Activated T-helper 17 cell treated with anti-CD3 and anti-CD28 coated beads, Interleukin-2, amount 50 U/mL, for 72 hours (primary cell): ENCODE measurements around the gene PIAS3. TPM values are rescaled to one million over a fixed set of nuclear protein-coding genes. Genes with fewer than 3 reads are reported as not detected.
A peak's percentile ranks its signal among the peaks of the same experiment; 100 is the strongest.

Experiments
- ATAC-seq: fragments of 150-1000 bp; cut with Tn5 transposase; replicated peaks from 2 replicates; pipeline ENCODE4 v1.10.0; 2021; ENCODE audit warnings: mild to moderate bottlenecking, moderate library complexity
- H3K27ac Mint-ChIP-seq: one replicate; pipeline ENCODE4 v1.8.0; 2022; ENCODE audit warnings: mixed read lengths
- H3K27me3 Mint-ChIP-seq: one replicate; pipeline ENCODE4 v1.8.0; 2022; ENCODE audit warnings: mixed read lengths
- H3K36me3 Mint-ChIP-seq: one replicate; pipeline ENCODE4 v1.8.0; 2022; ENCODE audit warnings: low read depth, mild to moderate bottlenecking, mixed read lengths
- H3K4me1 Mint-ChIP-seq: one replicate; pipeline ENCODE4 v1.8.0; 2022; ENCODE audit warnings: mixed read lengths
- H3K4me3 Mint-ChIP-seq: one replicate; pipeline ENCODE4 v1.8.0; 2022; ENCODE audit warnings: mild to moderate bottlenecking, mixed read lengths
- H3K9me3 Mint-ChIP-seq: one replicate; pipeline ENCODE4 v1.8.0; 2022; ENCODE audit warnings: mixed read lengths
- total RNA-seq, 2 donors: library from RNA; stranded (reverse); gene quantifications; one replicate each; pipeline ENCODE4 v1.2.3, GENCODE V29; 2022

PIAS3 gene
- total RNA-seq, 2 donors from 2014 or later = 16.3 to 24.6 TPM

DNA sequence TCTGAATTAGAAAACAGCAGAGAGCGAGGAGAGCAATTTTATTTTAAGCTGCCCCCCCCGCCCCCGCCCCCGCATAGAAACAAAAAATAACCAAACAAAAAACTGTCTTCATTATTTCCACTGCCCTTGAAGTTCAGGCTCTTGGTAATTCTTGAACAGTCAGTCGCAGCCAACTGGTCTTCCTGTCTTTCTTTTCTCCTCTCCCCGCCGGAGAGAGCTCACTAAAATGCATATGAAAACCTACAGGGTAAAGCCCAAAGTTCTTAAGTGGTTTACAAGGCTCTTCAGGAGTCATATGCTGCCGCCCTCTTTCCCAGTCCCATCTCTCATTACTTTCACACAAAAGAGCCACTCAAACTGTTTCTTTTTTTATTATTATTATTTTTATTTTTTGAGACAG, 27.9 kb upstream of the PIAS3 start:
- no peaks in the 10 kb centered on the region for H3K9me3 Mint-ChIP-seq
- H3K36me3 Mint-ChIP-seq = no peaks in the 10 kb centered on the region
- no peak for ATAC-seq
- peaks cover 10% of the 10 kb centered on the region for H3K4me1 Mint-ChIP-seq
- H3K27ac Mint-ChIP-seq = no peak overlapping the region
- H3K4me3 Mint-ChIP-seq = peak overlapping the region; percentile 76
- H3K27me3 Mint-ChIP-seq = peaks cover 18% of the 10 kb centered on the region

DNA sequence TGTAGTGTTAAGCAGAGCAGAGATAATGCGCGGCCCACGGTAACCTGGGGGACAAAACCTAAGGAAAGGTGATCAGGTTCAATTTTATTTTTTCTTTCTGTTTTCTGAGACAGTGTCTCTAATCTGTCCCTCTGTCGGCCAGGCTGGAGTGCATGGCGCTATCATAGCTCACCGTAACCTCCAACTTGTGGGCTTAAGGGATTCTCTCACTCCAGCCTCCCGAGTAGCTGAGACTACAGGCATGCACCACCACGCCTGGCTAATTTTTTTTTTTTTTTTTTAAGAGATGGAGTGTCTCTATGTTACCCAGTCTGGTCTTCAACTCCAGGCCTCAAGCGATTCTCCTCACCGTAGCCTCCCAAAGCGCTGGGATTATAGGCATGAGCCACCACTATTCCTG, 27.5 kb upstream of the PIAS3 start:
- peaks cover 10% of the 10 kb centered on the region for H3K4me1 Mint-ChIP-seq
- H3K4me3 Mint-ChIP-seq = peak overlapping the region; percentile 76
- no peak for ATAC-seq
- no peak overlapping the region for H3K27ac Mint-ChIP-seq
- H3K27me3 Mint-ChIP-seq = peaks cover 18% of the 10 kb centered on the region
- H3K36me3 Mint-ChIP-seq = no peaks in the 10 kb centered on the region
- no peaks in the 10 kb centered on the region for H3K9me3 Mint-ChIP-seq

DNA sequence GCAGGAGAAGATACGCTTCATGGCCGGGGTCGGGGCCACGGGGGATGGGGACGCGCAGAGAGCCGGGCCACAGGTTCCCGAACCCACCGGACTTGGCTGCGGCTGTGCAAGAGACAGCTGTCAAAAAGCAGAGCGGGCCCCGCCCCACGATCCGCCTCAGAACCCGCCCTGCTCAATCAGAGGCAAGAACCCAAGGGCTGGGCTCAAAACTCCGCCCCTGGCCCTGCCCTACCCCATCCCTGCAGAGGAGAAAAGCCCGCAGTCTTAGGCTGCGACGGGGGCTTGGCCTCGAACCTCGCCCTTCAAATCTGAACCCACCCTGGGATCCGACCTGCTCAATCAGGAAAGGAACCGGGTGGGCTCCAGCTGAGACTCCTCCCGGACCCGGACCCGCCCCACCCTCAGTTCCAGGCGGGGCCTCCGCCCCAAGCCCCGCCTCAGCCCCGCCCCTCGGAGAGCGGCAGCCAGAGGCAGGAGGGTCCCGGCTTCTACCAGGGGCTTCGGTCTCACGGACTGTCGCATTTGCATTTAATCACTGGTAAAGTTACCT, 26.9 kb upstream of the PIAS3 start, which contains the start of gene ANKRD35:
Gene ANKRD35 (minus strand): TSS at position 129 of the 550 bp plus-strand sequence. CDS start 108 bp downstream, at position 21.
- Mint-ChIP-seq H3K27ac (no peak within 1 kb of the TSS), H3K4me1 (peaks cover 10% of the 10 kb centered on the region), H3K9me3 (no peaks in the 10 kb centered on the region), H3K36me3 (no peaks in the 10 kb centered on the region), H3K4me3 (peak within 1 kb of the TSS; percentile 76), H3K27me3 (peaks cover 21% of the 10 kb centered on the region)
- ATAC-seq = peak; percentile 100

DNA sequence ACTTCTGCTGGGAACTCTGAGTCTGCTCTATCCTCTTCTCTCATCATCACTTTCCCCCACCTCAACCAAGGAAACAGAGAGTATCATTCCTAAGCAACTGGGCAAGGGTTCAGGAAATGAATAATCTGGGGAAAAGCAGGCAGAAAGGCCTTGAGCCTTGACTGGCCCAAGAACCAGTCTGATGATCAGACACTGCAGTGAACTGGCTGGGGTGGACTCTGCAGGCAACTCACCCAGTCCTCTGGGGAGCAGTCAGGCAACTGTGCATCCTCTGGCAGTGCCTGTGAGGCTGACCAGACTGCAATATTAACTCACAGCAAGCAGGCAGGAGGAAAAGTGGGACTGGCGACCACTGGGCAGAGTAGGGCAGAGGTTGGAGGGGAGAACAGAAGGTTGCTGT, 25.8 kb upstream of the PIAS3 start:
- no peak overlapping the region for H3K27ac Mint-ChIP-seq
- peaks cover 10% of the 10 kb centered on the region for H3K4me1 Mint-ChIP-seq
- H3K4me3 Mint-ChIP-seq = peak overlapping the region; percentile 76
- no peaks in the 10 kb centered on the region for H3K36me3 Mint-ChIP-seq
- no peaks in the 10 kb centered on the region for H3K9me3 Mint-ChIP-seq
- H3K27me3 Mint-ChIP-seq = peaks cover 21% of the 10 kb centered on the region
- ATAC-seq = no peak

DNA sequence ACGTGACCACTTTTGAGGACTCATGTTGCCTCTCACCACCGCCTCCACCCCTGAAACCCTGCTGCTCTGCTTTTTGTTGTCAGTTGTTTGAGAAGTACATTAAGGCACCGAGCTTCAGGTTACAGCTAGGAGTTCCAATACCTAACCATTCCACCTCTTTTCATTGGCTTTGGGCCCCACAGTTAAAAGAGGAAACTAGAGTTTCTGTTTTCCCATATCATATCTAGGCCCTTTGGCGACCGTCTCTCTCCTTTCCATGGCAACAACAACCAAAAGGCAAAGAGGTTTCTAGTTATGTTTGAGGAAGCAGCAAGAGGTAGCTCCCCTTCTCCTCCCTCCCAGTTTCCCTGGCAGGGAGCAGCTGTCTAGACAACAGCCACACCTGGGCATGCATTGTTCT, 20.9 kb upstream of the PIAS3 start:
- Mint-ChIP-seq H3K27me3 (peaks cover 16% of the 10 kb centered on the region), H3K36me3 (no peaks in the 10 kb centered on the region), H3K9me3 (no peaks in the 10 kb centered on the region), H3K4me3 (no peak overlapping the region), H3K4me1 (peaks cover 2% of the 10 kb centered on the region), H3K27ac (no peak overlapping the region)
- ATAC-seq = no peak

DNA sequence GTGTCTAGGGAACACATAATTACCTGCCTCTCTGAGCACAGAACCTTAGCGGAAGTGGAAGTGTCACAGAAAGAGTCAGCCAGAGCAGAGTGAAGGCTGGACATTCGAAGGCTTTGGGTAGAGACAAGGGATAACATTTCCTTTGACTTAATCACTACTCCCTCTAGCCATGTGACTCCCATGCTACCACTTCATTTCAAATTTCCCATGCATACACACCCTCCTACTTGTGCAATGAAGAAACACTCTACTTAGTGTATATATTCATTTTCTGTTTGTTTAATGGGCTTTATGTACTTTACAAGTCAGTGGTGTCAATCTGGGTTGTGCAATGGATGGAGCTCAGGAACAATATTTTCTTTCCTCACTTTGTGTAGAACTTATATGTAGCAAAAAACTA, 19.8 kb upstream of the PIAS3 start:
- no peaks in the 10 kb centered on the region for H3K9me3 Mint-ChIP-seq
- ATAC-seq = no peak

DNA sequence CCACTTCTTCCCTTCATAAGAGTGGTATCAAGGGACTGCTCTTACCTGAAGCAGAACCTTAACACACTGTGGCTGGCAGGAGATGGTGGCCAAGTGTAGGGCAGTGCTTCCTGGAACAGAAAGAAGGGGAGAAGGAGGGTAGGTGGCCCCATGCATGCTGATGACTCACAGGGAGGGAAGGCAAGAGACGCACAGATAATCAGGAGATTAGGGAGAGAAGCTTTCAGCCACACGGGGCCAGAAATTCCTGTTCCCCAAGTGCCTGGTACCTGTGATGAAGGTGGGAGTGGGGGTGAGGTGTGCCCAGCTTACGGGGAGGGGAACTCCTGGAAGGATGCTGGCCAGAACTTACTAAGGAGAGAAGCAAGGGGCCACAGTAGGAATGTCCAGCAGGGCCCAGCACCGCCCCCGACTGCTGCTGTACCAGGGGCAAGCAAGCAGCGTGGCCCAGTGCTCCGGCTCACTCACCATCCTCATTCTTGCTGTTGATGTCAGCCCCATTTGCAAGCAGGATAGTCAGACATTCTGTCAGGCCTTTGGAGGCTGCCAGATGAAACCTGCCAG, 19.1 kb upstream of the PIAS3 start:
- H3K9me3 Mint-ChIP-seq = no peaks in the 10 kb centered on the region
- H3K4me3 Mint-ChIP-seq = no peak overlapping the region
- H3K36me3 Mint-ChIP-seq = no peaks in the 10 kb centered on the region
- no peak overlapping the region for H3K27ac Mint-ChIP-seq
- H3K27me3 Mint-ChIP-seq = peaks cover 10% of the 10 kb centered on the region
- ATAC-seq = no peak
- no peaks in the 10 kb centered on the region for H3K4me1 Mint-ChIP-seq

More for the DNA sequence above, 19.8 kb upstream of the PIAS3 start:
- H3K36me3 Mint-ChIP-seq = no peaks in the 10 kb centered on the region
- peaks cover 14% of the 10 kb centered on the region for H3K27me3 Mint-ChIP-seq
- no peak overlapping the region for H3K27ac Mint-ChIP-seq
- no peak overlapping the region for H3K4me3 Mint-ChIP-seq
- no peaks in the 10 kb centered on the region for H3K4me1 Mint-ChIP-seq

DNA sequence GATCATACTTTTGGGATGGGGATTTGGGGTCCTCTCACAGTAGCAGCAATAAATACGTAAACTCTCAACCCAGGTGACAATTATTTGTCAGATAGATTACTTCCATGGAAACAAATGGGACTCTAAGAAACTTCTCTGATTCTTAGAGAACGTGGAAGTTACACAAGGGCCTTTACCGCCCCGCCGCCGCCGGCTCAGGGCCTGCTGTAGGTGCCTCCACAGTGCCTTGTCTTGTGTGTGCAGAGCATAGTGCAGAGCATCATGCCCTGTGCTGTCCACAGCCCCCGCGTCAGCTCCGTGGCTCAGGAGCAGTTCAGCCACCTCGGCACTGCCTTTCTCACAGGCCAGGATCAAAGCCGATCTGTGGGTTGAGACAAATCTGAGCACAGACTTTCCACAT, 15.8 kb upstream of the PIAS3 start:
- Mint-ChIP-seq H3K4me3 (no peak overlapping the region), H3K27me3 (peaks cover 7% of the 10 kb centered on the region), H3K27ac (no peak overlapping the region), H3K9me3 (no peaks in the 10 kb centered on the region), H3K4me1 (peaks cover 5% of the 10 kb centered on the region), H3K36me3 (no peaks in the 10 kb centered on the region)
- no peak for ATAC-seq

DNA sequence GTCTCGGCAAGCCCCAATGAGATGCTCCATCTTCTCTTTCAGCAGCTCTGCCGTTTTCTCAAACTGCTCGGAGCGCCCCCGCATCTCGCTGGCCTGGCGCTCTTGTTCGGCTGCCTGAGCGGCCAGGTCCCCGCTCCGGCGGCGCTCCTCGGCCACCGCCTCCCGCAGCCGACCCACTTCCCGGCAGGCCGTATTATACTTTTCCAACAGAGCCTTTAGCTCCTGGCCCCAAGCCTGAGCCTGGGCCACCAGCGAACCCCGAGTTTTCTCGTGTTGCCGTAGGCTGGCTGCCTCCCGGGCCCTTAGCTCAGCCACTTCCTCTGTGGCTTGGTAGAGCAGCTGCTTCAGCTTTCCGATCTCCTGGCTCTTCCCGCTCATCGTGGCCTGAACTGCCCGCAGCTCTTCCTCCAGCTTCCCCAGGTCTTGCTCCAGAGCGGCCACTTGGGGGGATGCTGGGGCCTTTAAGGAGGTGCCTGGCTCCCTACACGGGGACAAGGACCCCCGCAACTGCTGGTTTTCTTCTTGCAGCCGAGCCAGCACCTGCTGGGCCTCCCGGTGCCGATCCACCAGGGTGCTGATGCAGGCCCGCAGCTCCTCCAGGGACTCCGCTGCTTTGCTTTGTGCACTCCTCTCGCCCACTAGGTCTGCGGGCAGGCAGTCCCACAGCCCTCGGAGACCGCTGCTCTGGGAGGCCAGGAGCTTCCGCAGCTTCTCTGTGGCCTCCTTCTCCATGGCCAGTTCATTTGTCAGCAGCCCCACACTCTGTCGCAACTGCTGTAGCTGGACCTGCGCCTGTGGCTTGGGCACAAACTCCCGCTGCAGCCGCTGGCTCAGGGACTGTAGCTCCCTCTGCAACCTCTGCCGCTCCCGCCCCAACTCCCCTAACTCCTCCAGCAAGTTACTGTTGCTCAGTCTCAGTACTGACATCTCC, 13.4 kb upstream of the PIAS3 start:
- Mint-ChIP-seq H3K4me3 (peak overlapping the region; percentile 84), H3K27me3 (peaks cover 7% of the 10 kb centered on the region), H3K36me3 (no peaks in the 10 kb centered on the region), H3K9me3 (no peaks in the 10 kb centered on the region), H3K27ac (peak overlapping the region; percentile 57), H3K4me1 (peaks cover 5% of the 10 kb centered on the region)
- peak; percentile 87 for ATAC-seq

DNA sequence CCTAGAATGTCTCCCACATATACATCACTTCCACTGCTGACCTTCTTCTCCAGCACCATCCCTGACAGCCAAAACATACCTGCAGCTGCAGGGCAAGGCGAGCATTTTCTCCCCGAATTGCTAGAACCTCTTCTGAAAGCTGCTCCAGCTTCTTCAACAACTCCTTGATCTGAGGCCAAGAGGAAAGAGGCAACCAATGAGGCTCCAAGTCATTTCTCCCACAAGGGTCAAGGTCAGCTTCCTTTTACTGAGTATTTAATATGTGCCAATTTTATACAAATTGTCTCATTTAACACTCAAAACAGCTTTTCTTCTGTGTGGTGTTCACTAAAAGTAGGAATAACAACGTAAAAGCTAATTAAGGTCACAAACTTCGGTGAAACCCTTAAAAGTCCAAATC, 9.4 kb upstream of the PIAS3 start:
- H3K4me1 Mint-ChIP-seq = peaks cover 5% of the 10 kb centered on the region
- no peak overlapping the region for H3K27ac Mint-ChIP-seq
- no peaks in the 10 kb centered on the region for H3K36me3 Mint-ChIP-seq
- no peak for ATAC-seq
- no peaks in the 10 kb centered on the region for H3K9me3 Mint-ChIP-seq
- peaks cover 4% of the 10 kb centered on the region for H3K27me3 Mint-ChIP-seq
- H3K4me3 Mint-ChIP-seq = no peak overlapping the region

DNA sequence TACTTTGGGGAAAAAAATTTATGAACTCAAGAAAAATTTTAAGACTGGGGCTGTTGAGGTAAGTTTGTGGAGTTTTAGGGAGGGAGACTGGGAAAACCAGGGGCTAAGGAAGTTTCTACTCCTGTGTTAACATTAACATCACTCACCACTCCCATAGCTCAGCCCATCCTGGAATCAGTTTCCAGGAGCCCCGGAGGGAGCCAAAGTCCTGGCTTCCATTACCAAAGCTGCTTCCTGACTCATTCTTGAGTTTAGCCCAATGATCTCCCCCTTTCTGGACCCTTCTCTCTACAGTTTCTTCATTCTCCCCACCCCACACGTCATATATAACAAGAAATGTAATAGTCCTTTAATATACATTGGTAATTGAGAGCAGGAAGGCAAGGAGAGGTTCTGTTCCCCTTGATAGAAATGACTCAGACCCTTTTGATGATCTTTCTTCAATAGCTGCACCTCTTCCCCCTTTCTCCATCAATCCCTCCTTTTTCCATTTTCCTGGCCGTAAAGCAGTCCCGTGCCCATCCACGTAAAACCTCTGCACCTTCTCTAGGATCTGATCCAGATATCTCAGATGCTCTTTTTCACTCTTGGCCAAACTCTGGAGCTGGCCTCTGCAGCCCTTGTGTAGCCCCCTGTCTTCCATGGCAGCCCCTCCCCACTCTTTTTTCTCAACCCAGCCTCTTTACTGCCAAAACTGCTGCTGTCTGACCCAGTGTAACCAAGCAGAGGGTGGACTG, 4.6 kb upstream of the PIAS3 start:
- no peak for ATAC-seq
- Mint-ChIP-seq H3K27me3 (no peaks in the 10 kb centered on the region), H3K27ac (no peak overlapping the region), H3K4me1 (no peaks in the 10 kb centered on the region), H3K4me3 (no peak overlapping the region), H3K9me3 (no peaks in the 10 kb centered on the region), H3K36me3 (no peaks in the 10 kb centered on the region)

DNA sequence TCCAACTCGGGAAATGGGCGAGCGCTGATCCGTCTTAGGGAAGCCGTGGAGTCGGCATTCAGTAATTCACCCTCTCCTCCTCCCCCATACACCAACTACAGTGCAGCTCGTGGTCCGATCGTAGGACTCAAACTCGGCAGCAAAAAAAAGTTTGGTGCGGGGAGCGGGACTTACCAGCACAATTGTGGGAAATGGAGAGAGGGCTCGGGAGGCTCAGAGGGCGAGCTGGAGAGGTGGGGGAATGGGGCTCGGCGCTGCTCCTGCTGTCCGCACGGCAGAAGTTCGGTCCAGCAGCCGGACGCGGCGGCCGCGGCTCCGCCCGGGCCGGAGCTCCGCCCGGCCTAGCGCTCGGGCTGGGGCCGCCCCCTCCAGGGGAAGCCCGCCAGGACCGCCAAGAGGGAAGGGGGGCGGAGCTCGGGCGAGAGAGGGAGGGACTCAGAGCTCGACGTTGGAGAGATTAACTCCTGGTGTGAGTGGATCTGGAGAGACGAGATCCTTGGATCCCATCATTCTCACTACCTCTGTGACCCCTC, 676 bp upstream of the PIAS3 start:
- Mint-ChIP-seq H3K27me3 (no peaks in the 10 kb centered on the region), H3K9me3 (no peaks in the 10 kb centered on the region), H3K4me3 (peak overlapping the region; percentile 90), H3K4me1 (peaks cover 14% of the 10 kb centered on the region), H3K27ac (peak overlapping the region; percentile 78), H3K36me3 (peaks cover 22% of the 10 kb centered on the region)
- ATAC-seq = peak; percentile 85

DNA sequence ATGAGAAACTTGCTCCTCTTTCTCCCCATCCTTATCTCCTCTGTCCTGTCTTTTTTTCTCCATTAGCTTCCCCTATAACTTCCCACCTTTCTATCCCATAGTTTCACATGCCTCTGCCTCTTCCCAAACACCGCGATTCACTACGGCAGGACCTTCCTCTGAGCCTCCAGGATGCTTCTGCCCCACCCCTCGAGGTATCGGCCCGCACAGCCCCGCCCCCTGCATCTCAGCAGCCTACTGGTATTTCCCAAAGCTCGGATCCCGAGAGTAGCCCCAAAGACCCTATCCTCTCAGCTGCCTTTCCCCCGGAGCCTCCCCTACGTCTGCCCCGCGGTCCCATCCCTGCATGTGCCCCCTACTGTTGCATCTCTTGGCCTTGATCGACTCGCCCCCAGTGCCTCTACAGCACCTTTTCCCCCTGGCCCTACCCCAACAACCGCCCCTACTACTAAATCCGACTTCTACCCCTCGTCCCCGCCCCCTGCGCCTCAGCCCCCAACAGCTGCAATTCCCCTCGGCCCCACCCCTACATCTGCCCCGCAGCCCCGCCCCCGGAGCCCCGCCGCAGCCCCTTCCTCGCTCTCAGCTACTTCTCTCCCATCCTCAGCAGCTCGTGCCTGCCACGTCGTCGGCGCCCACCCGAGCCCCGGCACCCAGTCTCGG, 512 bp downstream of the PIAS3 start:
- Mint-ChIP-seq H3K27ac (peak overlapping the region; percentile 78), H3K4me3 (peak overlapping the region; percentile 90), H3K4me1 (peaks cover 14% of the 10 kb centered on the region), H3K9me3 (no peaks in the 10 kb centered on the region), H3K36me3 (peaks cover 34% of the 10 kb centered on the region), H3K27me3 (no peaks in the 10 kb centered on the region)
- peak; percentile 25 for ATAC-seq

DNA sequence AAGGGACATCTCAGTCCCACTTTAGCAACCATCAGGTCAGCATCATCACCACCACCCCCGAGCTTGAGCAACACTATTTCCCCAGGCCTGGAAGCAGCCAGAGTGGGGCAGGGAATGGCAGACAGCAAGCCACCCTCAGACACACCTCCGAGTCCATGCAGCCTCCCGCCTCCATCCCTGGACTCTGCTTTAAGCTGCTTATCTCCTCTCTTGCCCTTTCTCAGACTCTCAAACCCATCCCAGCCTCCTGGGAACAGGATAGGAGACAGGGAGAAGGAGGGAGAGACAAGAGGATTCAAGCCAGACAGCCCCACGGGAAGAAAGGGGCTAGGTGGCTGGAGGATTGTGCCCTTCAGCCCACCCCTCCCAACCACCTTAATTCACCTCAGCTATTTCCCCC, 1.7 kb downstream of the PIAS3 start:
- no peak overlapping the region for H3K4me3 Mint-ChIP-seq
- H3K27me3 Mint-ChIP-seq = no peaks in the 10 kb centered on the region
- H3K27ac Mint-ChIP-seq = no peak overlapping the region
- H3K36me3 Mint-ChIP-seq = peaks cover 46% of the 10 kb centered on the region
- H3K4me1 Mint-ChIP-seq = peaks cover 14% of the 10 kb centered on the region
- no peaks in the 10 kb centered on the region for H3K9me3 Mint-ChIP-seq
- no peak for ATAC-seq
